ENCODE measurements around the gene EHBP1. TPM values are rescaled to one million over a fixed set of nuclear protein-coding genes. Genes with fewer than 3 reads are reported as not detected.
"Not testable (repeated sequence)": the region's sequence is repeated elsewhere in the genome, so short reads cannot be mapped to it uniquely, and the experiment has no call there.

The EHBP1 gene
- total RNA-seq, 2 experiments from 2014 or later = 19.3 to 23.2 TPM

DNA sequence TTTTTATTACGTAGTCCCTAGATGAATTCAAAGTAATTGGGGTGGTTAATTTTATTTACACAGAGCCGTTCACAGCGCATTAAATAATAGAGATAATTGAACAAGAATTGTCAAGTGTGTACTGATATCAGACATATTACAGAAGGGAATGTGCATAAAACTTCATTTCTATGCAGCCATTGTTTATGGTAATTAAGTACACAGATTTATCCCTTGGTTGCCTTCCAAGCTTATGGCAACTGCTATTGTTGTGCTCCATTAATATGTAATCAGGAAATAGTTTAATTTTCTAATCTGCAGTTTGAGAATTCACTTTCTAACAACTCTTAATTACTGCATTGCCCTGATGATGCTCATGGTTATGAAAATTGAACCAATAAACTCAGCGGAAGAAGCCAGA lies 297.8 kb downstream of the EHBP1 start:
- ChIA-PET CTCF (interaction anchor here (1.6 kb wide), 1 partner anchor 422 kb away, joined by 3 read pairs; no protein-coding TSS in a partner anchor), POLR2A (no interaction called here)
- Mint-ChIP-seq H3K9me3 (no peaks in the 10 kb centered on the region), H3K4me1 (no peaks in the 10 kb centered on the region), H3K4me3 (no peak overlapping the region), H3K36me3 (ENCODE audit: low read depth) (no peaks in the 10 kb centered on the region), H3K27ac (no peak overlapping the region), H3K27me3 (no peaks in the 10 kb centered on the region)
- no peak for DNase-seq

- no peaks in the 10 kb centered on the region for H3K36me3 Mint-ChIP-seq (ENCODE audit: low read depth)
- no peak overlapping the region for H3K27ac Mint-ChIP-seq
- no peaks in the 10 kb centered on the region for H3K27me3 Mint-ChIP-seq
- DNase-seq = no peak
- no peak overlapping the region for H3K4me3 Mint-ChIP-seq
- H3K4me1 Mint-ChIP-seq = no peaks in the 10 kb centered on the region
- CTCF ChIA-PET = no interaction called here
- no peaks in the 10 kb centered on the region for H3K9me3 Mint-ChIP-seq
- POLR2A ChIA-PET = no interaction called here
Observed at GRCh38 chr2:63007813-63008458, 302.4 kb downstream of the EHBP1 start.

- Mint-ChIP-seq H3K36me3 (ENCODE audit: low read depth) (no peaks in the 10 kb centered on the region), H3K4me3 (no peak overlapping the region), H3K4me1 (no peaks in the 10 kb centered on the region), H3K27me3 (no peaks in the 10 kb centered on the region), H3K27ac (no peak overlapping the region), H3K9me3 (no peaks in the 10 kb centered on the region)
- DNase-seq = no peak
- ChIA-PET CTCF (no interaction called here), POLR2A (no interaction called here)
Observed at GRCh38 chr2:63008838-63009237, 303.3 kb downstream of the EHBP1 start.

GRCh38 chr2:63009490-63009889 lies 304.0 kb downstream of the EHBP1 start:
- Mint-ChIP-seq H3K27me3 (no peaks in the 10 kb centered on the region), H3K4me3 (no peak overlapping the region), H3K36me3 (ENCODE audit: low read depth) (no peaks in the 10 kb centered on the region), H3K27ac (no peak overlapping the region), H3K9me3 (no peaks in the 10 kb centered on the region), H3K4me1 (no peaks in the 10 kb centered on the region)
- ChIA-PET POLR2A (no interaction called here), CTCF (no interaction called here)
- no peak for DNase-seq

DNA sequence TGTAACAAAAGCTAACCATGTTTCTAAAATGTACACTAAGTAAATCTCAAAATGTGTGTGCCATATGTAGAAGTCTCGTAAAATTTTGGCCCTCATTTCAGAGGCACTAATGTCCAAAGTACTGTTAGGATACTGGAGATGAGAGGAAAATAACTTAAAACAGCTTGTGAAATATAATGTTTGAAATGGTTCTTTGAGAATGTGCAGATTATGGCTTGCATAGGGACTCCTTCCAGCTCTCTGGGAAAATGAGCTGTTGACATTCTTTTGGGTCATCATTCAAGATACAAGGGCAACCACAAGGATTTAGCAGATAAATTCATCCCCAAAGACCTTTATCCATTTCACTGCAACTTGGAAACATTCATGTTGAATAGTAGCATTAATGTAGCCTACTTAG lies 307.0 kb downstream of the EHBP1 start:
- Mint-ChIP-seq H3K36me3 (ENCODE audit: low read depth) (no peaks in the 10 kb centered on the region), H3K27me3 (no peaks in the 10 kb centered on the region), H3K9me3 (no peaks in the 10 kb centered on the region), H3K4me3 (no peak overlapping the region), H3K27ac (no peak overlapping the region), H3K4me1 (no peaks in the 10 kb centered on the region)
- no peak for DNase-seq
- ChIA-PET CTCF (no interaction called here), POLR2A (no interaction called here)

- DNase-seq = no peak
- no peaks in the 10 kb centered on the region for H3K36me3 Mint-ChIP-seq (ENCODE audit: low read depth)
- H3K27ac Mint-ChIP-seq = no peak overlapping the region
- ChIA-PET CTCF (no interaction called here), POLR2A (no interaction called here)
- H3K4me1 Mint-ChIP-seq = no peaks in the 10 kb centered on the region
- H3K9me3 Mint-ChIP-seq = no peaks in the 10 kb centered on the region
- no peaks in the 10 kb centered on the region for H3K27me3 Mint-ChIP-seq
- no peak overlapping the region for H3K4me3 Mint-ChIP-seq
Observed at GRCh38 chr2:63013438-63013837, 307.9 kb downstream of the EHBP1 start.

DNA sequence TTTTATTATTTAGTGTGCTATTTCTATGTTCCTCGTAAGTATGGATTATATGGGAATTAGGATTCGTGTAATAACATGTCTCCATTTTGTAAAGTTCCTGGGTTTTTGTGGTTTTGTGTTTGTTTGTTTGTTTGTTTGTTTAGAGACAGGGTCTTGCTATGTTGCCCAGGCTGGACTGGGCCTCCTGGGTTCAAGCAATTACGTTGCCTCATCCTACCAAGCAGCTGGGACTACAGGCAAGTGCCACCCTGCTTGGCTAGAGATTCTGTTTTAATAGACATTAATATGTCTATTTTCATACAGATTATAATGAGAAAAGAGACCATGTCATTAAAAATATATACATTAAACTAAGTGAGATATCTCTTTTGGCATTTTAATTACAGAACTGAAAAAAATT lies 309.9 kb downstream of the EHBP1 start:
- CTCF ChIA-PET = no interaction called here
- Mint-ChIP-seq H3K27ac (no peak overlapping the region), H3K36me3 (ENCODE audit: low read depth) (no peaks in the 10 kb centered on the region), H3K4me1 (no peaks in the 10 kb centered on the region), H3K9me3 (no peaks in the 10 kb centered on the region), H3K27me3 (no peaks in the 10 kb centered on the region), H3K4me3 (no peak overlapping the region)
- POLR2A ChIA-PET = no interaction called here
- no peak for DNase-seq

DNA sequence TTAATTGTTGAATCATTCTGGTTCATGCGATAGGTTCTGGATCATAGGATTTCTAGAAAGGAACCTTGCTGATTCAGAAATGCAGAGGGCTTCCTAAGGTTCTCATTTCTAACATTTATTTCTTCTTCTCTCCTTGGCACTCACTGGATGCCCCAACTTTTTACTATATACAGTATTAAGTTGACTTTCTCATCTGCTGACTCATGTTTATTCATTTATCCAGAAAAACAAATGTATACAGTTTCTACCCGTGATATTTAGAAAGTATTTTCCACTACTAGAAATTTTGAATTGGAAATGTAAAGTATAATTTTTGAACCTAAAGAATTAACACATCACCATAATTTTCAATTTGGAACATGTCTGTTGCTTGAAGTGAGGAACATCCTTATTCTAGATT lies 312.9 kb downstream of the EHBP1 start:
- no peaks in the 10 kb centered on the region for H3K9me3 Mint-ChIP-seq

GRCh38 chr2:63019686-63020085 lies 314.2 kb downstream of the EHBP1 start:
- POLR2A ChIA-PET; H3K4me1 Mint-ChIP-seq; H3K4me3 Mint-ChIP-seq; H3K27me3 Mint-ChIP-seq; H3K27ac Mint-ChIP-seq; H3K36me3 Mint-ChIP-seq (ENCODE audit: low read depth); H3K9me3 Mint-ChIP-seq; DNase-seq: not testable (repeated sequence)
- CTCF ChIA-PET = interaction anchor here (0.7 kb wide), 1 partner anchor 123 kb away, joined by 4 read pairs; no protein-coding TSS in a partner anchor

More for the DNA sequence above, 312.9 kb downstream of the EHBP1 start:
- POLR2A ChIA-PET = no interaction called here
- no peaks in the 10 kb centered on the region for H3K4me1 Mint-ChIP-seq
- CTCF ChIA-PET = no interaction called here
- no peak overlapping the region for H3K4me3 Mint-ChIP-seq
- no peak overlapping the region for H3K27ac Mint-ChIP-seq
- DNase-seq = no peak
- H3K36me3 Mint-ChIP-seq (ENCODE audit: low read depth) = no peaks in the 10 kb centered on the region
- no peaks in the 10 kb centered on the region for H3K27me3 Mint-ChIP-seq

GRCh38 chr2:63023444-63023843 lies 317.9 kb downstream of the EHBP1 start:
- POLR2A ChIA-PET = no interaction called here
- Mint-ChIP-seq H3K4me1 (no peaks in the 10 kb centered on the region), H3K9me3 (no peaks in the 10 kb centered on the region), H3K36me3 (ENCODE audit: low read depth) (no peaks in the 10 kb centered on the region), H3K27ac (no peak overlapping the region), H3K27me3 (no peaks in the 10 kb centered on the region), H3K4me3 (no peak overlapping the region)
- no peak for DNase-seq
- CTCF ChIA-PET = interaction anchor here (0.6 kb wide), 1 partner anchor 224 kb away, joined by 5 read pairs; no protein-coding TSS in a partner anchor

- Mint-ChIP-seq H3K27ac (no peak overlapping the region), H3K9me3 (no peaks in the 10 kb centered on the region), H3K36me3 (ENCODE audit: low read depth) (no peaks in the 10 kb centered on the region), H3K4me1 (no peaks in the 10 kb centered on the region), H3K4me3 (no peak overlapping the region), H3K27me3 (no peaks in the 10 kb centered on the region)
- POLR2A ChIA-PET = no interaction called here
- no peak for DNase-seq
- CTCF ChIA-PET = no interaction called here
Observed at GRCh38 chr2:63027220-63027619, 321.7 kb downstream of the EHBP1 start.

DNA sequence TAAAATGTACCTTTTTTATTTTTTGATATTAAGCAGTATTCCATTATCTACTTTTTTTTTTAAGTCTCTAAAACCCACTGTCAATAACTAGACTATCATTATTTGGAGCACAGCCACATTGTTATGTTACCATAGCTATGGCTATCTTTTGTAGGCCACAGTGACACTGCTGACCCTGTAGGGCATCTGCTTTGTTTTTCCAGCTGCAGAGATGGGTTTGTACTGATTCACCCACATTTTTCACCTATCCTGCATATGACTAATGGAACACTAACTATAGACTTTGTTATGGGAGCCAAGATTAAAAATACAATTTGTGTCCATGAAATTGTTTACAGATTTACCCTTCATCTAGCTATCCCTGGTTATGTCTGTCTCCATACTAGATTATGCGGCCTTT lies 323.5 kb downstream of the EHBP1 start:
- ChIA-PET POLR2A (no interaction called here), CTCF (no interaction called here)
- no peaks in the 10 kb centered on the region for H3K4me1 Mint-ChIP-seq

DNA sequence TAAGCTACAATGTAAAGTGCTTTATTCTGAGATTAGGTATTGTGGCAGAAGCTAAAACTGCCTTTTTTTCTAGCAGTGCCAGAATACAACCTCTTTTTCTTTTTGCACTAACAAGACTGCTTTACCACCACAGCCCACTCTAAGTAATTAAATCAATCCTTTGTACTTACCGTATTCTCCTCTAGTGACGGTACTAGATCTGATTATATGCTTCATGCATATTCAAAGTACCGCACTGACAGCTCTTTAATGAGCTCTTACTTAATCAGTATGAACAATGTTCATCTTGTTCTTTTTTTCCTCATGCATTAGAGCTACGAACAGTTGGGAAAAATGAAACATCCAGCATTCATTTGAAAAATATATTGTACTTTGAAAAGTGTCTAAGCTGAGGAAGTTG lies 329.0 kb downstream of the EHBP1 start:
- ChIA-PET CTCF (no interaction called here), POLR2A (no interaction called here)
- Mint-ChIP-seq H3K27ac (no peak overlapping the region), H3K36me3 (ENCODE audit: low read depth) (no peaks in the 10 kb centered on the region), H3K9me3 (no peaks in the 10 kb centered on the region), H3K27me3 (no peaks in the 10 kb centered on the region), H3K4me1 (no peaks in the 10 kb centered on the region), H3K4me3 (no peak overlapping the region)
- DNase-seq = no peak

More for the DNA sequence above, 323.5 kb downstream of the EHBP1 start:
- Mint-ChIP-seq H3K27me3 (no peaks in the 10 kb centered on the region), H3K36me3 (ENCODE audit: low read depth) (no peaks in the 10 kb centered on the region), H3K27ac (no peak overlapping the region), H3K4me3 (no peak overlapping the region), H3K9me3 (no peaks in the 10 kb centered on the region)
- no peak for DNase-seq

DNA sequence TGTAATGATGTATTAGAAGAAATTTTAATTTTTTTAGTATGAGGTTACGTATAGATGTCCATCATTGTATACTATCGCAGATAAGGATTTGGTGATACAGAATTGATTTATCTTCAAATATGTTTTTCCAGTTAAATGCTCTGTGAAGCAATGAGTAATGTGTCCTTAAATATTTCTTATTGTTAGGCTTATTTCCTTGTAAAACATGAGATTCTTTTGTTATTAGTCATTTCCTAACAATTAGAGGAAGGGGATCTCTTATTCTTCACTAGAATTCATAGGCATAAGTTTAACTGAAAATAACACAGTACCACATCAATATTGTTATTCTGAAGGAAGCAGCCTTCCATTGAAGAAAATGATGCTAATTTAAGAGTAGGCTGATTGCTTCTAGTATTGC lies 329.7 kb downstream of the EHBP1 start:
- H3K36me3 Mint-ChIP-seq (ENCODE audit: low read depth) = no peaks in the 10 kb centered on the region
- no peaks in the 10 kb centered on the region for H3K27me3 Mint-ChIP-seq
- ChIA-PET POLR2A (no interaction called here), CTCF (no interaction called here)
- DNase-seq = no peak
- no peak overlapping the region for H3K27ac Mint-ChIP-seq
- no peaks in the 10 kb centered on the region for H3K9me3 Mint-ChIP-seq
- H3K4me1 Mint-ChIP-seq = no peaks in the 10 kb centered on the region
- H3K4me3 Mint-ChIP-seq = no peak overlapping the region
